Parathyroid adenoma (tissue), 2 donors: ENCODE results near the gene ZXDC.

ENCODE experiments used
- H2AFZ ChIP-seq: fragments of 300-600 bp; sonication (generic); one replicate; pipeline ENCODE4 v1.7.0; 2017; ENCODE audit warnings: antibody characterized with exemption, mild to moderate bottlenecking
- H3K27ac ChIP-seq: fragments of 300-600 bp; sonication (generic); one replicate; pipeline ENCODE4 v1.7.0; 2017
- H3K27me3 ChIP-seq: fragments of 300-600 bp; sonication (generic); one replicate; pipeline ENCODE4 v1.7.0; 2017; ENCODE audit warnings: low read length; ENCODE audit not compliant: control insufficient read depth, insufficient read depth
- H3K36me3 ChIP-seq: fragments of 300-600 bp; sonication (generic); one replicate; pipeline ENCODE4 v1.7.0; 2017; ENCODE audit warnings: low read length; ENCODE audit not compliant: control insufficient read depth, insufficient read depth
- H3K4me1 ChIP-seq: fragments of 300-600 bp; sonication (generic); one replicate; pipeline ENCODE4 v1.7.0; 2017; ENCODE audit warnings: control low read depth
- H3K4me2 ChIP-seq: fragments of 300-600 bp; sonication (generic); one replicate; pipeline ENCODE4 v1.7.0; 2017; ENCODE audit warnings: low read length
- H3K4me3 ChIP-seq: fragments of 300-600 bp; sonication (generic); one replicate; pipeline ENCODE4 v1.7.0; 2017; ENCODE audit warnings: low read depth, low read length
- H3K79me2 ChIP-seq: fragments of 300-600 bp; sonication (generic); one replicate; pipeline ENCODE4 v1.7.0; 2017; ENCODE audit warnings: control low read depth
- H3K9ac ChIP-seq: fragments of 300-600 bp; sonication (generic); one replicate; pipeline ENCODE4 v1.7.0; 2017; ENCODE audit warnings: mild to moderate bottlenecking
- H3K9me3 ChIP-seq: fragments of 300-600 bp; sonication (generic); one replicate; pipeline ENCODE4 v1.7.0; 2017; ENCODE audit warnings: low read length; ENCODE audit not compliant: control insufficient read depth
- TF ChIP-seq, protein P1 (sequence below): fragments of 300-600 bp; sonication (generic); IDR thresholded peaks from one replicate; pipeline ENCODE4 v1.7.0; 2017; ENCODE audit warnings: antibody characterized with exemption, mild to moderate bottlenecking
- donor health status: primary hyperparathyroidism.

The ZXDC gene

DNA sequence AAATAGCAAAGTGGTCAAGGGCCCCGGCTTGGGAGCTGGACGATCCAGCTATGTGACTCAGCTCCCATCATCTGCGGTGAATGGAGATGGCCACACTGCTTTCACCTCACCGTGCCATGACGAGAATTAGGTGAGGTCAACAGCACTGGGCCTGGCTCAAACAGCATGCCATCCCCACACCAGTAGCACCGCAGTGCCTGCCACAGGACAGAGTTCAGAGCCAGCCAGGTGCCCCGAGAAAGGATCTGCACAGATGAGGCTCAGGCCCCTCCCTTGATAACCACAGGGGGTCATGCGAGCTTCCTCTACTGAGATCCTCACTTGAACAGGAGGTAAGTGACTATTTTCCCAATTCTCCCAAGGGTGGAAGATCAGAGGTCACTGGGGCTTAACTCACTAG is 29.4 kb downstream of the ZXDC start:
- Histone ChIP-seq H2AFZ (no peak overlapping the region), H3K27ac (no peak overlapping the region), H3K36me3 (no peaks in the 10 kb centered on the region), H3K9me3 (no peaks in the 10 kb centered on the region), H3K9ac (no peak overlapping the region), H3K4me1 (no peaks in the 10 kb centered on the region), H3K27me3 (no peaks in the 10 kb centered on the region), H3K4me2 (no peak overlapping the region), H3K79me2 (no peaks in the 10 kb centered on the region), H3K4me3 (no peak overlapping the region)
- TF ChIP-seq, protein P1, sequence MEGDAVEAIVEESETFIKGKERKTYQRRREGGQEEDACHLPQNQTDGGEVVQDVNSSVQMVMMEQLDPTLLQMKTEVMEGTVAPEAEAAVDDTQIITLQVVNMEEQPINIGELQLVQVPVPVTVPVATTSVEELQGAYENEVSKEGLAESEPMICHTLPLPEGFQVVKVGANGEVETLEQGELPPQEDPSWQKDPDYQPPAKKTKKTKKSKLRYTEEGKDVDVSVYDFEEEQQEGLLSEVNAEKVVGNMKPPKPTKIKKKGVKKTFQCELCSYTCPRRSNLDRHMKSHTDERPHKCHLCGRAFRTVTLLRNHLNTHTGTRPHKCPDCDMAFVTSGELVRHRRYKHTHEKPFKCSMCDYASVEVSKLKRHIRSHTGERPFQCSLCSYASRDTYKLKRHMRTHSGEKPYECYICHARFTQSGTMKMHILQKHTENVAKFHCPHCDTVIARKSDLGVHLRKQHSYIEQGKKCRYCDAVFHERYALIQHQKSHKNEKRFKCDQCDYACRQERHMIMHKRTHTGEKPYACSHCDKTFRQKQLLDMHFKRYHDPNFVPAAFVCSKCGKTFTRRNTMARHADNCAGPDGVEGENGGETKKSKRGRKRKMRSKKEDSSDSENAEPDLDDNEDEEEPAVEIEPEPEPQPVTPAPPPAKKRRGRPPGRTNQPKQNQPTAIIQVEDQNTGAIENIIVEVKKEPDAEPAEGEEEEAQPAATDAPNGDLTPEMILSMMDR: no peak

GRCh38 chr3:126445506-126445905 is 30.2 kb downstream of the ZXDC start:
- Histone ChIP-seq H3K4me3 (no peak overlapping the region), H3K9me3 (no peaks in the 10 kb centered on the region), H3K27me3 (no peaks in the 10 kb centered on the region), H2AFZ (no peak overlapping the region), H3K4me1 (no peaks in the 10 kb centered on the region), H3K9ac (no peak overlapping the region), H3K4me2 (no peak overlapping the region), H3K27ac (no peak overlapping the region), H3K36me3 (no peaks in the 10 kb centered on the region), H3K79me2 (no peaks in the 10 kb centered on the region)
- TF ChIP-seq, protein P1: no peak

DNA sequence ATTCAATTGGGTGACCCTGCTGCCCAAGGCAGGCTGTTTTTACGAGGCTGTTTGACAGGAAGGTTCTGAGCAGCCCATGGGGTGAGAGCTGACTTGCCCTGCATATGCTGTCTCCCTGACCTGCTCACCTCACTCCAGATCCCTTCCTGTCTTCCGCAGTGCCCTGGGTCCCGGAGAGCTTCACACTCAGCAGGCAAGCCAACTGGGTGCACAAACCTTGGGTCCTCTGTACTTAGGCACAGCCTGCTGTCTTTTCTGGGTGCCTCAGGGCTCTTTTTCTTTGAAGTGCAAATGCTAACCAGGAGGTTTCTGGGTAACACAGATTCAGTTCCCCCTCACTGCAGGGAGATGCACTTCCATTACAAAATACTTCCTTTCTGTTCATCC is 32.8 kb downstream of the ZXDC start:
- Histone ChIP-seq H3K4me2 (no peak overlapping the region), H3K27ac (no peak overlapping the region), H3K4me1 (no peaks in the 10 kb centered on the region), H3K79me2 (no peaks in the 10 kb centered on the region), H3K36me3 (no peaks in the 10 kb centered on the region), H3K27me3 (no peaks in the 10 kb centered on the region), H3K9ac (no peak overlapping the region), H3K9me3 (no peaks in the 10 kb centered on the region), H3K4me3 (no peak overlapping the region), H2AFZ (no peak overlapping the region)
- TF ChIP-seq, protein P1: no peak

DNA sequence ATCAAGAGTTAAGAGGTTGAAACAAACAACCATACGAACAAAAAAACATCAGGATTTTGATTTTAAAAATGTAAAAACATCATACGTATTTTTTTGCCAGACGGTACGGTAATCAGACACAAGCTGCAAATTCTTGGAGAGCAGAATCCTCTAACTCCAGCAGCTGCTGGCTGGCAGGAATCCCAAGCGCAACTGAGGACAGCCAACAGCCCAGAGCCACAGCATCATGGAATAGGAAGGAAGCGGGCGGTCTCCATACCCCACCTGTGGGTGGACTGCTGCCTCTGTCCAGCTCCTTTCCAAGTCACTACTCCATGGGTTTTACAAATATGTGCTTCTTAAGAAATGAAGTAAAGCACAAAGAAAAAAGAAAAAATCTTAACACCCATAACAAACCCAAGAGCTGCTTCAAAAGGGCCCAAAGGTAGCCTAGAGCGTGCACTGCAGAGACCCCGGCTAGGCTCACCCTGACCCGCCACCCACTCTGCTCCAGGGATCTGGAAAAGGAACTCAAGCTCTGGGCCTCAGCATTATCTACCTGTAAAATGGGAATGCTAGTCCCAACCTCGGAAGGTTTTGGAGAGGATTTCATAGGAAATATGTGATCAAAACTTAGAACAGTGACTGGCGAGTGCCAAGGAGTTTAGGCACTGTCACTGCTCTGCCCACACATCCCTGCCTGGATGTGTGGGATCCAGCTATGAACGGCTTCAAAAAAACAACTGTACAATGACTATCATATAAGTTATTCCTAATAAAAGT is 33.4 kb downstream of the ZXDC start:
- H3K4me1 ChIP-seq: no peaks in the 10 kb centered on the region
- no peak overlapping the region for H3K4me3 ChIP-seq
- TF ChIP-seq, protein P1: no peak
- H3K36me3 ChIP-seq: no peaks in the 10 kb centered on the region
- no peaks in the 10 kb centered on the region for H3K79me2 ChIP-seq
- H3K27me3 ChIP-seq: no peaks in the 10 kb centered on the region
- no peaks in the 10 kb centered on the region for H3K9me3 ChIP-seq
- no peak overlapping the region for H3K4me2 ChIP-seq
- H3K9ac ChIP-seq: no peak overlapping the region
- no peak overlapping the region for H3K27ac ChIP-seq
- H2AFZ ChIP-seq: no peak overlapping the region
